Activated CD8-positive, alpha-beta T cell treated with anti-CD3 and anti-CD28 coated beads, Interleukin-2, amount 10 ng/mL, durations not matched to agents 7 days and 5 days (primary cell): ENCODE results near the gene GOLGA8T. TPM values are rescaled to one million over a fixed set of nuclear protein-coding genes. Genes with fewer than 3 reads are reported as not detected.
"Not testable (repeated sequence)": the region's sequence is repeated elsewhere in the genome, so short reads cannot be mapped to it uniquely, and the experiment has no call there.

Experiments used
- ATAC-seq: fragments of 150-1000 bp; cut with Tn5 transposase; one replicate; pipeline ENCODE4 v1.10.0; 2021; ENCODE audit warnings: moderate library complexity
- CTCF ChIA-PET: fragments of 350-600 bp; sonication (Branson Sonifier 250); formaldehyde crosslinking; loops from one replicate; lab custom pipeline; 2021; ENCODE audit warnings: antibody characterized with exemption; lab: Charles Lee
- POLR2A ChIA-PET: fragments of 350-600 bp; sonication (Branson Sonifier 250); formaldehyde crosslinking; loops from one replicate; lab custom pipeline; 2021; ENCODE audit warnings: antibody characterized with exemption; lab: Charles Lee
- DNase-seq: peaks from one replicate; pipeline ENCODE4 v3.0.0-alpha.2; 2020
- H3K27ac Mint-ChIP-seq: one replicate; pipeline ENCODE4 v1.8.0; 2021; ENCODE audit warnings: mild to moderate bottlenecking, mixed read lengths
- H3K27me3 Mint-ChIP-seq: one replicate; pipeline ENCODE4 v1.8.0; 2021; ENCODE audit warnings: low read depth, mixed read lengths
- H3K36me3 Mint-ChIP-seq: one replicate; pipeline ENCODE4 v1.8.0; 2021; ENCODE audit warnings: low read depth, mixed read lengths
- H3K4me1 Mint-ChIP-seq: one replicate; pipeline ENCODE4 v1.8.0; 2021; ENCODE audit warnings: low read depth, mixed read lengths
- H3K4me3 Mint-ChIP-seq: one replicate; pipeline ENCODE4 v1.8.0; 2021; ENCODE audit warnings: mild to moderate bottlenecking, mixed read lengths
- H3K9me3 Mint-ChIP-seq: one replicate; pipeline ENCODE4 v1.8.0; 2022; ENCODE audit warnings: mixed read lengths; ENCODE audit not compliant: insufficient read depth
- total RNA-seq, 2 experiments: library from RNA; stranded (reverse); gene quantifications; one replicate each; pipeline ENCODE4 v1.2.3, GENCODE V29; 2021

GOLGA8T gene
- total RNA-seq, 2 experiments from 2014 or later = 0.94 to 1.3 TPM

DNA sequence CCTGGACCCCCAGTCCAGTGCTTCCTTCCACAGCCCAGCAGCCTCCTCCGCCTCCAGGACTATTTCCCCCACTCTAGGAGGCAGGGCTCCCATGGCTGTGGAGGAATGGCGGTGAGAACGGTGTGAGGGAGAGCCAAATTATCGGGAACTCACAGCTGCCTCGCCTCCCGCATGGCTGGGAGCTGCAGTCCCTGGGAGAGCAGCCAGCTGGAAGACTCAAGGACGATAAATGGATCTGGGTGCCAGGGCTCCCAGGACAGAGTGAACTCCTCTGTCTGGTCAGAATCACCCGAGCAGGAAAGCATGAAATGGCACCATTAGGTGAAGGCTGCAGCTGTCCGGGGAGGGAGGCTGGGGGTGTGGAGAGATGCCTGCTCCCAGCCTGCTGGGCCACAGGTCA, 32.6 kb downstream of the GOLGA8T start:
- H3K9me3 Mint-ChIP-seq, POLR2A ChIA-PET, ATAC-seq: not testable (repeated sequence)

DNA sequence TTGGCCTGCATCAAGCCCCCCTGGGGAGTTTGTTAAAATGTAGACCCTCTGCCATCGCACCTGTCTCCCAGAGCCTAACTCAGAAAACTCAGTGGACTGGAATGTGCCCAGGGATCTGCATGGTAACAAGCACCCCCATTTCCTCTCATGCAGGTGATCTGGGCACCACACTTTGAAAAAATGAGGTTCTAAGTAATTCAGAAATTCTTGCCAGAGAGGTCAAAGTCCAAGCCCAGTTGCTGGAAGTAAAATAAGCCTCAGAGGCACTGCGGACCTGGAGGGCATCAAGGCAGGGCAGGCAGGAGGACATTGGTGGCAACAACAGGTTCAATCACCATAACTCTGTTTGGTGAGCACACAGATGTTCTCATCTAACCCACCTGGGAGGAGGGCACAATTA, 33.0 kb downstream of the GOLGA8T start:
- CTCF ChIA-PET, H3K36me3 Mint-ChIP-seq, H3K9me3 Mint-ChIP-seq, ATAC-seq, DNase-seq, H3K4me1 Mint-ChIP-seq, H3K27me3 Mint-ChIP-seq, H3K27ac Mint-ChIP-seq, POLR2A ChIA-PET, H3K4me3 Mint-ChIP-seq: not testable (repeated sequence)

More for the DNA sequence above, 32.6 kb downstream of the GOLGA8T start:
- CTCF ChIA-PET, DNase-seq, H3K27ac Mint-ChIP-seq, H3K4me3 Mint-ChIP-seq, H3K27me3 Mint-ChIP-seq, H3K36me3 Mint-ChIP-seq, H3K4me1 Mint-ChIP-seq: not testable (repeated sequence)

DNA sequence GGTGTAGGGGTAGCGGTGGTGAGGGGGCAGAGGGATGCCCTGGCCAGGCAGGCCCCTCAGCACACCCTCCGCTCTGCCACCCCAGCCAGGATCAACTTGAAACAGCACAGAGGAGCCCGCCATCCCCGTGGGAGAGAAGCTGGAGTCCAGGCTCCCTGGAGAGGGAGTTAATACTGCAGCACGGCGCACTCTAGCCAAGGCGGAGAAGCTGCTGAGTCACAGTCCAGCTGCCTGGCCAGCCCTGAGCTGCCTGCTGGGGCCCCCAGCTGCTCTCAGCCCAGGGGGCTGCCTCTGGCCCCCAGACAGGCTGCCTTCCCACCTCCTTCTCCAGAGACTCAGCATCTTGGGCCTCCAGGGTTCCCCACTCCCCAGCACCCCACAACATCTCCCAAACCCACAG, 36.6 kb downstream of the GOLGA8T start:
- DNase-seq, CTCF ChIA-PET, H3K9me3 Mint-ChIP-seq, H3K27ac Mint-ChIP-seq, ATAC-seq, H3K36me3 Mint-ChIP-seq, H3K27me3 Mint-ChIP-seq, H3K4me1 Mint-ChIP-seq, H3K4me3 Mint-ChIP-seq, POLR2A ChIA-PET: not testable (repeated sequence)

DNA sequence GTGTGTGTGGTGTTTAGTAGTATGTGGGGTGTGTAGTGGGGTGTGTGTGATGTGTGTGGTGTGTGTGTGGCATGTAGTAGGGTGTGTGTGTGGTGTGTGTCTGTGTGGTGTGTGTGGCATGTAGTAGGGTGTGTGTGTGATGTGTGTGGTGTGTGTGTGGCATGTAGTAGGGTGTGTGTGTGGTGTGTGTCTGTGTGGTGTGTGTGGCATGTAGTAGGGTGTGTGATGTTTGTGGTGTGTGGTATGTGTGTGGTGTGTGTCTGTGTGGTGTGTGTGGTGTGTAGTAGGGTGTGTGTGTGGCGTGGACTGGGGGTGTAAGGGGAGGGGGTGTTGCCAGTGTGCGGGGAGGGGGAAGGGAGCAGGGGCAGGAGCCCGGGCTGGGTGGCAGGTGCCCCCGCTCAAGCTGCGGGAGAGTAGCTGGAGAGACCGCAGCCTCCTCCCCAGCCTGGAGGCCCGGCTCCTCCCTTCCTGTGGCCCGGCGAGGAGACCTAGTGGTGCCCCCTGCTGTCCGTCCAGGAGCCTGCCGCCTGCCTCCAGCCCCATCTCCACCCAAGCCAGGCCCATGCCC, 38.3 kb downstream of the GOLGA8T start:
- DNase-seq (peak; percentile 91), ATAC-seq (peak; percentile 85)
- H3K9me3 Mint-ChIP-seq, CTCF ChIA-PET, H3K27me3 Mint-ChIP-seq, H3K36me3 Mint-ChIP-seq, POLR2A ChIA-PET, H3K4me1 Mint-ChIP-seq: not testable (repeated sequence)
- Mint-ChIP-seq H3K4me3 (peak overlapping the region; percentile 2), H3K27ac (peak overlapping the region; percentile 68)

DNA sequence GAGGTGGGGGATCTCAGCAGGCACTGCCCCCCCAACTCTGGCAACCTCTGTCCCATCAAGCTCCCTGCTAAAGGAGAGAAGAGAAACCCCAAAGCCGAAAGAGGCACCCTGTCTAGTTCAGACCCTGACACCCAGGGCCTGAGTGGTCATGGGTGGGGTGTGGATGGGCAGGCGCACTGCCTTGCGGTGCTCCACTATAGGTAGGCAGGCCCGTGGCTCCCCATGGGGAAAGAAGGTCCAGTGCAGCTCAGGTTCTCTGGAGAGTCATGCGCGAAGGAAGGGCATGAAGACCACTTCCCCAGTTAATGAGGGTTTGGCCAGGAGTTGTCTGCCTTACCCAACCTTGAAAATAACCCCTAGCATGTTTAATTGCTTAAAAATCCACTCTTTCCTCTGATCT, 40.4 kb downstream of the GOLGA8T start:
- ATAC-seq, H3K9me3 Mint-ChIP-seq, H3K4me3 Mint-ChIP-seq, H3K27me3 Mint-ChIP-seq, DNase-seq, H3K36me3 Mint-ChIP-seq, H3K4me1 Mint-ChIP-seq, CTCF ChIA-PET, POLR2A ChIA-PET: not testable (repeated sequence)
- peak overlapping the region; percentile 46 for H3K27ac Mint-ChIP-seq

DNA sequence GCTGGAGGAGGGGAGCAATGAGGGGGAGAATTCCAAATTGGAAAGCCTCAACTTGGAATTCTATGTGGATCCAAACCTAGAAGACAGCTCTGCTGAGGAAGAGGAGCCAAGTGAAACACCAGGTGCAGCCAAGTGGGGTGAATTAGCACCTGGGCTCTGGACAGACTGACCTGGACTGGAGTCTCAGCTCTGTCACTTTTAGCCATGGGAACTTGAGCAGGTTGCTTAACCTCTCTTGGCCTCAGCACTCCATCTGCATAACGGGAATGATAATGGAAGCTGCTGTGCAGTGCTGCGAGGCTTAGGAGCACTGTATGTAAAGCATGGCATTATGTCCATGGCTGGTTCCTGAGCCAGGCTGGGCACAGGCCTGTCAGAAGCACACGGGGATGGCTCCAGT, 41.8 kb downstream of the GOLGA8T start:
- H3K27me3 Mint-ChIP-seq, H3K36me3 Mint-ChIP-seq, H3K9me3 Mint-ChIP-seq, H3K4me3 Mint-ChIP-seq, H3K27ac Mint-ChIP-seq, POLR2A ChIA-PET, H3K4me1 Mint-ChIP-seq, CTCF ChIA-PET, DNase-seq: not testable (repeated sequence)
- ATAC-seq = peak; percentile 2

DNA sequence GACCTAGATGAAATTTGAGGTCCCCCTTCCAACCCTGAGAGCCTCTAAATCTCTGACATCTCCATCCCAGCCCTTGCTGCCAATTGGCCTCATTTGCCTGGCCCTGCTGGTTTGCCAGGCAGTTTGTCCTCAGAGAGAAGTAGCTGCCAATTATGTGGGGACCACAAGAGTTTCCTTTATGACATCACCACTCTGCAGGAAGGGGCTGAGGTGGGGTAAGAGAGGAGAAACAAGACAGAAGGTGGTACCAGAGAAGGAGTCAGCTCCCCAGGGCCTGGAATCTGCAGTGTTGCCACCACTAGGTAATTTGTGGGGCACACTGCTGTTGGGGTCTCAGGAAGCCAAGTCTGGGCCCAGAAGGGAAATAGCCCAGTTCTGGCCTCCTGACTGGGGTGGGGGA, 45.0 kb downstream of the GOLGA8T start:
- H3K36me3 Mint-ChIP-seq, H3K4me3 Mint-ChIP-seq, POLR2A ChIA-PET, CTCF ChIA-PET, H3K4me1 Mint-ChIP-seq, H3K27ac Mint-ChIP-seq, H3K9me3 Mint-ChIP-seq, DNase-seq, H3K27me3 Mint-ChIP-seq: not testable (repeated sequence)
- peak; percentile 61 for ATAC-seq

DNA sequence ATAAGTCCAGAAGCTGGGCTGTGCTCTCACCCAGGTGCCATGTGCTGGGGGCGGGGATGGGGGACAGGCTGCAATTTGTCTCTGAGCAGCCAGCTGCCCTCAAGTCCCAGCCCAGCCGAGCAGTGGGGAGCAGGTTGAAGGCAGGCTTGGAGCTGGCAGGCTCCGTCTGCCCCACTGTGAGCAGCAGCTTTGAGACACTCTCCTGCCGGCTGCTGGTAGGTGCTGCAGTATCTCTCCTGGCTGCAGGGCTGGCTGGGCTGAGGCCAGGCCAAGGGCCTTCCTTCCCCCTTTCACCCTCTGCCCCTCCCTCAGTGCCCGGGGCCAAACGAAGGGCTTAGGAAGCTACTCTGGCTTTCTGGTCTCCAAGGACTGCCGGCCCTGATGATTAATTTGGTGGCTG, 50.6 kb downstream of the GOLGA8T start:
- H3K36me3 Mint-ChIP-seq, DNase-seq, POLR2A ChIA-PET, H3K27ac Mint-ChIP-seq, H3K9me3 Mint-ChIP-seq, CTCF ChIA-PET, H3K27me3 Mint-ChIP-seq, H3K4me3 Mint-ChIP-seq, H3K4me1 Mint-ChIP-seq: not testable (repeated sequence)
- ATAC-seq = peak; percentile 15

DNA sequence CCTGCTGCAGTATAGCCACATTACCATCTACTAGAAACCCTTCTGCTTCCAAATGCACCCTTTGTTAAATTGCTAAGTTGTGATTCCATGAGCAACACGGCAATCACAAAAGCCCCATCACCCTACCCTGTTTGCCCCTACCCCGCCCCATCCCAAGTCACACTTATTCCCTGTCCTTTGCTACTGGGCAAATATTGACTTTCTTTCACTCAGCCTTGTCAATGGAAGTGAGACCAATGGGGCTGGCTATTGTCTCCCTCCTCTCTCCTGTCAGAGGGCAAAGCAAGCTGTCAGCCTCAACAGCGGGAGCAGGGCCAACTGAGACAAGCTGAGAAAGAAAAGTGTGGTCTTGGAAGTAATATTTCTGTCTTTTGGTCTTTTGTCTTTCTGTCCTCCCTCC, 52.6 kb downstream of the GOLGA8T start:
- CTCF ChIA-PET, DNase-seq, POLR2A ChIA-PET, ATAC-seq, H3K27me3 Mint-ChIP-seq, H3K36me3 Mint-ChIP-seq, H3K9me3 Mint-ChIP-seq, H3K27ac Mint-ChIP-seq, H3K4me1 Mint-ChIP-seq, H3K4me3 Mint-ChIP-seq: not testable (repeated sequence)

DNA sequence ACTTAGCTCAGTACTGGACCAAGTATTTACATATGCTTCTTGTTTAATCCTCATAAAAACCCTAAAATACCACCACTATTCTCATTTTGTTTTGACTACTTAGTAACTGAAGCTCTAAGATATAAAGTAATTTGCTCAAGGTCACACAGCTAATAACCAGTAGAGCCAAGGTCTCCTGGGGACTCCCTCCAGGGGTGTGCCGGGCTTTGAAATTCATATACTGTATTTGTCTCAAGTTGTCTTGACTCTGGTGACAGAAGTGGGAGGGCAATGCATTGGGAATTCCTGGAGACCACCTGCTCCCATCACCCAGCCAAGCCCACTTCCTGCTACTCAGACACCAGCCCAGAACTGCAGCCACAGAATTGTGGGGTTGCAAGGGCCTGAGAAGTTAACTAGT, 54.9 kb downstream of the GOLGA8T start:
- DNase-seq, H3K4me3 Mint-ChIP-seq, POLR2A ChIA-PET, H3K27me3 Mint-ChIP-seq, H3K9me3 Mint-ChIP-seq, CTCF ChIA-PET, ATAC-seq, H3K4me1 Mint-ChIP-seq, H3K27ac Mint-ChIP-seq, H3K36me3 Mint-ChIP-seq: not testable (repeated sequence)

DNA sequence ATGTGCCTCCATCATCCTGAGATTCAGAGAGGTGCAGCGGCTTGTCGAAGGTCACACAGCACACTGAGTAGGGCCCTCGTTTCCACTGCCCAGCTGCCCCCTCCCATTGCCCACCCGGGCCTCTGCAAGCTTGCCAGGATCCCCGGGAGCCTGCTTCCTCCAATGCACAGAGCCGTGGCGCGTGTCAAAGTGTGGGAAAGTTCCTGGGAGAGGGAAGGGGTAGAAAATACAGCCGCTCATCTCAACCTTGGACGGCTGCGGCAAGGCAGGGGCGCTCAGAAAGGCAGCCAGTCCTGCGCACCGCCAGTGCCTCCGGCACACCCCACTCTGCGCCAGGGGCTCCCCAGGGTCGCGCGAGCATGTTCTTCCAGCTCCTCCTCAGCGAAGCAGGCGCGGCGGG, 56.3 kb downstream of the GOLGA8T start:
- DNase-seq, H3K9me3 Mint-ChIP-seq, H3K27me3 Mint-ChIP-seq, ATAC-seq, H3K4me3 Mint-ChIP-seq, H3K36me3 Mint-ChIP-seq, POLR2A ChIA-PET, H3K27ac Mint-ChIP-seq, H3K4me1 Mint-ChIP-seq, CTCF ChIA-PET: not testable (repeated sequence)

DNA sequence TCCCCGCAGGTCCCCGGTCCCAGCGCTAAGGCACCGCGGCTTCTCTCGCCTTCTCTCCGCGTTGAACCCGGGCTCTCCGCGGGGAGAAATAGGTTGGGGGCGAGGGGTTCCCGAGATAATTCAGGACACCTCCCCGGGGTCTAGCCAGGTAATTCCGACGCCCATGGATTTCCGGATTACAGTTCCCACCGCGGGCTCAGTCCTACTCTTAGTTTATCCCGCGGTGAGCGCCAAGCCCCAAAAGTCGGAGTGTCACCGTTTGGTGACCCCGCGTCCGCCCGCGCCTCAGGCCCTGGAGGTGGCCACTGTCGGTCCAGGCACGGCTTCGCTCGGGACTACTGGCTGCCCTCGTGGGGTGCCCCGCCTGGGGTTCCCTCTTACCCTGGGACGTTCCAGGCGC, 56.8 kb downstream of the GOLGA8T start:
- H3K27ac Mint-ChIP-seq, H3K9me3 Mint-ChIP-seq, H3K4me1 Mint-ChIP-seq, POLR2A ChIA-PET, ATAC-seq, H3K27me3 Mint-ChIP-seq, DNase-seq, H3K36me3 Mint-ChIP-seq, CTCF ChIA-PET: not testable (repeated sequence)
- peak overlapping the region; percentile 48 for H3K4me3 Mint-ChIP-seq

DNA sequence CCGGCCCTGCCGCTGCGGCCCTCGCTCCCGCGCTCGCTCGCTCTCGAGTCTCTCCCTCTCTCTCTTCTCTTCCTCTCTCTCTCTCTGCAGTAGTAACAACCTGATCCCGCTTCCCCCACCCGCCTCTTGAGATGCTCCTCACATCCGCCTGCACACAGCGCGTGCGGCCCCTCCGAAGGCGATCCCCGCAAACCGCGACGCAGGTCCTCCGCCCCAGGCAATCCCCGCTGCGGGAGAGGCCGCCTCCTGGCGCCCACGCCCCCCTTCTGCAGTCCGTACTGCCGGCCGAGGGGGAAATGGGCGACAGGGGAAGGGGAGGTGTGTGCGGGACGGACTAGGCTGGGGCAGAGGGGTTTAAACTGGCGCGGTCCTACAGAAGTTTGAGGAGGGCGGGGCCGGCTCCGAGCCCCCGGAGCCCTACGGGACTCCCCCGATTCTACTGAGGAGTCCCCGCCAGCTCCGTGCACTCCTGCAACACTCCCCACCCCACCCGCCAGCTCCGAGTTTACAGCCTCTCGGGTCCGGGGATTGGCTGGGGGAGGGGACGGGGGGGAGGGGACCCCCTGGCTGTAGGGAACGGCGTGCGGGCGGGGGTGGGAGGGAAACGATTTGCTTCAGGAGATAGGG, 57.4 kb downstream of the GOLGA8T start:
- H3K4me1 Mint-ChIP-seq, DNase-seq, H3K9me3 Mint-ChIP-seq, H3K36me3 Mint-ChIP-seq, H3K27ac Mint-ChIP-seq, H3K27me3 Mint-ChIP-seq, CTCF ChIA-PET, POLR2A ChIA-PET: not testable (repeated sequence)
- ATAC-seq = peak; percentile 72
- peak overlapping the region; percentile 34 for H3K4me3 Mint-ChIP-seq
